ENCODE data around the gene SEMA6B.
A peak's percentile ranks its signal among the peaks of the same experiment; 100 is the strongest.
"Not testable (repeated sequence)": the region's sequence is repeated elsewhere in the genome, so short reads cannot be mapped to it uniquely, and the experiment has no call there.

Gene SEMA6B

GRCh38 chr19:4547303-4548237 is 11.9 kb downstream of the SEMA6B start:
- no peak for DNase-seq (ENCODE audit: low read depth in 2 of 2)

GRCh38 chr19:4543842-4544647 is 15.4 kb downstream of the SEMA6B start:
- no peak for DNase-seq (ENCODE audit: low read depth in 2 of 2)

- DNase-seq (ENCODE audit: low read depth in 2 of 2): no peak
These were observed 16.3 kb downstream of the SEMA6B start for GRCh38 chr19:4542896-4543841.

- DNase-seq (ENCODE audit: low read depth in 2 of 2): not testable (repeated sequence)
These were observed 17.7 kb downstream of the SEMA6B start for GRCh38 chr19:4541806-4542145.

GRCh38 chr19:4541114-4541805 is 18.2 kb downstream of the SEMA6B start:
- no peak for DNase-seq (ENCODE audit: low read depth in 2 of 2)

- DNase-seq (ENCODE audit: low read depth in 2 of 2): no peak
These were observed 19.5 kb downstream of the SEMA6B start, which contains the start of gene LRG1 for GRCh38 chr19:4539693-4540581. Gene LRG1, minus strand, starts transcription at chr19:4540036. Its CDS starts 23 bp downstream, at chr19:4540013.

GRCh38 chr19:4539169-4539692 is 20.3 kb downstream of the SEMA6B start:
- no peak for DNase-seq (ENCODE audit: low read depth in 2 of 2)

GRCh38 chr19:4538601-4538954 is 20.9 kb downstream of the SEMA6B start:
- no peak for DNase-seq (ENCODE audit: low read depth in 2 of 2)

- no peak for DNase-seq (ENCODE audit: low read depth in 2 of 2)
These were observed 21.4 kb downstream of the SEMA6B start for GRCh38 chr19:4537953-4538600.

GRCh38 chr19:4536798-4537197 is 22.7 kb downstream of the SEMA6B start:
- DNase-seq (ENCODE audit: low read depth in 2 of 2): no peak

- DNase-seq (ENCODE audit: low read depth in 2 of 2): peak; percentile 6 to 39
These were observed 24.4 kb downstream of the SEMA6B start, which contains the start of gene PLIN5 for GRCh38 chr19:4534836-4535658. Gene PLIN5, minus strand, starts transcription at chr19:4535224. Its CDS starts 1,150 bp downstream, at chr19:4534074.

- DNase-seq (ENCODE audit: low read depth in 2 of 2): no peak
These were observed 25.6 kb downstream of the SEMA6B start for GRCh38 chr19:4533835-4534424.

GRCh38 chr19:4533334-4533733 is 26.1 kb downstream of the SEMA6B start:
- no peak for DNase-seq (ENCODE audit: low read depth in 2 of 2)

GRCh38 chr19:4531562-4532165 is 27.8 kb downstream of the SEMA6B start:
- no peak for DNase-seq (ENCODE audit: low read depth in 2 of 2)

GRCh38 chr19:4529924-4530522 is 29.5 kb downstream of the SEMA6B start:
- DNase-seq (ENCODE audit: low read depth in 2 of 2): no peak

GRCh38 chr19:4528843-4529242 is 30.6 kb downstream of the SEMA6B start:
- no peak for DNase-seq (ENCODE audit: low read depth in 2 of 2)

- not testable (repeated sequence) for DNase-seq (ENCODE audit: low read depth in 2 of 2)
These were observed 32.1 kb downstream of the SEMA6B start for GRCh38 chr19:4527377-4527776.

All from stimulated activated CD4-positive, alpha-beta T cell treated with anti-CD3 and anti-CD28 coated beads, Interleukin-1b, Interleukin-23, amount 100 ng/mL, for 4 hours (primary cell).